Activated CD8-positive, alpha-beta T cell treated with anti-CD3 and anti-CD28 coated beads for 36 hours (primary cell): Measurements from ENCODE around the gene RAB40B. TPM values are rescaled to one million over a fixed set of nuclear protein-coding genes. Genes with fewer than 3 reads are reported as not detected.

Experiments
- ATAC-seq: fragments of 200-7000 bp; cut with Tn5 transposase; one replicate; pipeline ENCODE4 v1.10.0; 2021; ENCODE audit warnings: mild to moderate bottlenecking, moderate library complexity
- CTCF ChIA-PET: fragments of 350-600 bp; sonication (Branson Sonifier 250); formaldehyde crosslinking; loops from one replicate; lab custom pipeline; 2021; ENCODE audit warnings: antibody characterized with exemption; lab: Charles Lee
- POLR2A ChIA-PET: fragments of 350-600 bp; sonication (Branson Sonifier 250); formaldehyde crosslinking; loops from one replicate; lab custom pipeline; 2021; ENCODE audit warnings: antibody characterized with exemption; lab: Charles Lee
- DNase-seq: peaks from one replicate; pipeline ENCODE4 v3.0.0-alpha.2; 2020
- H3K27ac Mint-ChIP-seq: one replicate; pipeline ENCODE4 v1.8.0; 2021; ENCODE audit warnings: mild to moderate bottlenecking, mixed read lengths
- H3K27me3 Mint-ChIP-seq: one replicate; pipeline ENCODE4 v1.8.0; 2021; ENCODE audit warnings: mixed read lengths
- H3K36me3 Mint-ChIP-seq: one replicate; pipeline ENCODE4 v1.8.0; 2021; ENCODE audit warnings: low read depth, mixed read lengths
- H3K4me1 Mint-ChIP-seq: one replicate; pipeline ENCODE4 v1.8.0; 2021; ENCODE audit warnings: low read depth, mixed read lengths
- H3K4me3 Mint-ChIP-seq: one replicate; pipeline ENCODE4 v1.8.0; 2021; ENCODE audit warnings: mild to moderate bottlenecking, moderate library complexity, mixed read lengths
- H3K9me3 Mint-ChIP-seq: one replicate; pipeline ENCODE4 v1.8.0; 2021; ENCODE audit warnings: mixed read lengths
- CTCF ChIP-seq: fragments of 200-600 bp; IDR thresholded peaks from one replicate; pipeline ENCODE4 v1.8.0; 2022; ENCODE audit warnings: antibody characterized with exemption, mild to moderate bottlenecking
- intact Hi-C: fragments of 100-400 bp; cut with micrococcal nuclease; formaldehyde crosslinking; loops from one replicate; pipeline ENCODE4 v1.10.0; 2022
- total RNA-seq, 2 experiments: library from RNA; stranded (reverse); gene quantifications; one replicate each; pipeline ENCODE4 v1.2.3, GENCODE V29; 2021

RAB40B gene
- total RNA-seq, 2 experiments from 2014 or later = 1.6 to 3.4 TPM

GRCh38 chr17:82687375-82687861 lies 11.1 kb downstream of the RAB40B start:
- H3K27ac Mint-ChIP-seq = no peak overlapping the region
- ATAC-seq (no peak), DNase-seq (no peak)
- H3K27me3 Mint-ChIP-seq = no peaks in the 10 kb centered on the region
- H3K4me1 Mint-ChIP-seq = peaks cover 11% of the 10 kb centered on the region
- H3K4me3 Mint-ChIP-seq = no peak overlapping the region
- H3K36me3 Mint-ChIP-seq = no peaks in the 10 kb centered on the region
- H3K9me3 Mint-ChIP-seq = no peaks in the 10 kb centered on the region
- ChIA-PET CTCF (interaction anchor here (0.6 to 1.6 kb wide), 3 partner anchors 8 to 110 kb away, joined by 3 to 4 read pairs (median 3); no protein-coding TSS in a partner anchor), POLR2A (interaction anchor here (0.7 to 0.8 kb wide), 2 partner anchors 19 to 24 kb away, joined by 3 read pairs; no protein-coding TSS in a partner anchor)
- TF ChIP-seq CTCF = no peak
- intact Hi-C loops = no loop called here

GRCh38 chr17:82686366-82687324 lies 11.9 kb downstream of the RAB40B start:
- ATAC-seq = no peak
- H3K4me1 Mint-ChIP-seq = peaks cover 6% of the 10 kb centered on the region
- intact Hi-C loops = no loop called here
- ChIA-PET POLR2A (interaction anchor here (0.7 to 0.8 kb wide), 2 partner anchors 20 to 25 kb away, joined by 3 read pairs; no protein-coding TSS in a partner anchor), CTCF (interaction anchor here (0.6 to 1.6 kb wide), 2 partner anchors 19 to 109 kb away, joined by 3 to 4 read pairs; no protein-coding TSS in a partner anchor)
- peaks cover 7% of the 10 kb centered on the region for H3K9me3 Mint-ChIP-seq
- no peaks in the 10 kb centered on the region for H3K27me3 Mint-ChIP-seq
- DNase-seq = no peak
- no peak for TF ChIP-seq CTCF
- H3K4me3 Mint-ChIP-seq = no peak overlapping the region
- H3K36me3 Mint-ChIP-seq = peaks cover 3% of the 10 kb centered on the region
- H3K27ac Mint-ChIP-seq = no peak overlapping the region

GRCh38 chr17:82685291-82685690 lies 13.2 kb downstream of the RAB40B start:
- intact Hi-C loops = no loop called here
- no peaks in the 10 kb centered on the region for H3K4me1 Mint-ChIP-seq
- no peak overlapping the region for H3K4me3 Mint-ChIP-seq
- no peak for DNase-seq
- H3K27me3 Mint-ChIP-seq = no peaks in the 10 kb centered on the region
- H3K36me3 Mint-ChIP-seq = peaks cover 4% of the 10 kb centered on the region
- ChIA-PET CTCF (no interaction called here), POLR2A (no interaction called here)
- H3K9me3 Mint-ChIP-seq = peaks cover 11% of the 10 kb centered on the region
- no peak for TF ChIP-seq CTCF
- no peak for ATAC-seq
- H3K27ac Mint-ChIP-seq = no peak overlapping the region

GRCh38 chr17:82684228-82684841 lies 14.2 kb downstream of the RAB40B start:
- TF ChIP-seq CTCF = no peak
- intact Hi-C loops = no loop called here
- peaks cover 11% of the 10 kb centered on the region for H3K9me3 Mint-ChIP-seq
- no peak overlapping the region for H3K4me3 Mint-ChIP-seq
- POLR2A ChIA-PET = no interaction called here
- no peaks in the 10 kb centered on the region for H3K4me1 Mint-ChIP-seq
- ATAC-seq (no peak), DNase-seq (no peak)
- no peaks in the 10 kb centered on the region for H3K27me3 Mint-ChIP-seq
- CTCF ChIA-PET = no interaction called here
- no peak overlapping the region for H3K27ac Mint-ChIP-seq
- peaks cover 4% of the 10 kb centered on the region for H3K36me3 Mint-ChIP-seq
